Thyroid gland (tissue), 4 donors: ENCODE measurements around the gene SELENON. TPM values are rescaled to one million over a fixed set of nuclear protein-coding genes. Genes with fewer than 3 reads are reported as not detected.

Experiments
- DNase-seq, 2 donors: peaks; one replicate each; pipeline ENCODE4 v3.0.0-alpha.2; 2019
- H3K27ac ChIP-seq, 3 donors: fragments of 200-600 bp; sonication (generic); 1 replicate in 2 of 3; 2 replicates in 1 of 3; pipeline ENCODE4 v1.5.1; 2016 to 2019; ENCODE audit warnings: mild to moderate bottlenecking in 1 of 3, moderate library complexity in 1 of 3
- H3K27me3 ChIP-seq: fragments of 200-600 bp; sonication (generic); one replicate; pipeline ENCODE4 v1.5.1; 2019
- H3K36me3 ChIP-seq, 2 donors: fragments of 200-600 bp; sonication (generic); one replicate each; pipeline ENCODE4 v1.5.1; 2016 to 2019
- H3K4me1 ChIP-seq, 2 donors: fragments of 200-600 bp; sonication (generic); one replicate each; pipeline ENCODE4 v1.5.1; 2017 to 2019
- H3K4me3 ChIP-seq, 3 donors: fragments of 200-600 bp; sonication (generic); replicated peaks in 1 of 3; 1 replicate in 2 of 3; 2 replicates in 1 of 3; pipeline ENCODE4 v1.5.1; 2016; ENCODE audit warnings: mild to moderate bottlenecking in 1 of 3
- H3K9me3 ChIP-seq: fragments of 200-600 bp; sonication (generic); one replicate; pipeline ENCODE4 v1.5.1; 2017
- CTCF ChIP-seq, 6 experiments: fragments of 200-600 bp in 3 of 6; fragments of 450-650 bp in 3 of 6; sonication (generic) in 3 of 6; IDR thresholded peaks; one replicate each; pipeline ENCODE4 v1.5.1; 2016 to 2019; ENCODE audit warnings: antibody characterized with exemption in 6 of 6, mild to moderate bottlenecking in 2 of 6, inconsistent platforms in 1 of 6, moderate library complexity in 1 of 6
- POLR2A ChIP-seq, 2 donors: fragments of 450-650 bp; IDR thresholded peaks; one replicate each; pipeline ENCODE4 v1.6.1; 2017; ENCODE audit warnings: antibody characterized with exemption in 2 of 2, mild to moderate bottlenecking in 2 of 2, moderate library complexity in 1 of 2
- WGBS, 2 donors: methylation state at CpG; one replicate each; pipeline ENCODE4 v1.1.5; 2017; 5-methylcytosine and 5-hydroxymethylcytosine counted together
- intact Hi-C: fragments of 100-400 bp; cut with DNase I; formaldehyde crosslinking; loops from one replicate; pipeline ENCODE4 v1.15.1; 2023
- total RNA-seq, 4 donors: library from RNA; depleted of rRNA; stranded (reverse); fragments of >200 nt; gene quantifications; one replicate each; pipeline ENCODE4 v1.2.3, GENCODE V29; 2016

The SELENON gene
- total RNA-seq, 4 donors from 2014 or later = 31.2 to 58.2 (median 55.2) TPM

GRCh38 chr1:25831569-25832196 lies 31.7 kb downstream of the SELENON start:
- Histone ChIP-seq H3K27ac (no peak overlapping the region), H3K27me3 (no peaks in the 10 kb centered on the region), H3K4me1 (no peaks in the 10 kb centered on the region), H3K36me3 (peaks cover 64 to 75% of the 10 kb centered on the region in 2 donors), H3K4me3 (no peak overlapping the region), H3K9me3 (no peaks in the 10 kb centered on the region)
- 63% methylated on average over 5 of the region's 5 CpGs for WGBS, 2 donors
- TF ChIP-seq POLR2A (IDR thresholded peaks at IDR 0.05) = no peak
- TF ChIP-seq CTCF (IDR thresholded peaks at IDR 0.05) = no peak
- no peak for DNase-seq
- intact Hi-C loops = no loop called here

- 90 to 92% methylated on average over 6 of the region's 6 CpGs for WGBS, 2 donors
- no peaks in the 10 kb centered on the region for H3K9me3 ChIP-seq
- no peak overlapping the region for H3K4me3 ChIP-seq
- peaks cover 56 to 67% of the 10 kb centered on the region in 2 donors for H3K36me3 ChIP-seq
- DNase-seq = no peak
- intact Hi-C loops = no loop called here
- H3K27me3 ChIP-seq = no peaks in the 10 kb centered on the region
- H3K27ac ChIP-seq = no peak overlapping the region
- H3K4me1 ChIP-seq = no peaks in the 10 kb centered on the region
- TF ChIP-seq CTCF (IDR thresholded peaks at IDR 0.05) (no peak), POLR2A (IDR thresholded peaks at IDR 0.05) (no peak)
Observed at GRCh38 chr1:25832336-25833037, 32.5 kb downstream of the SELENON start.

- TF ChIP-seq POLR2A (IDR thresholded peaks at IDR 0.05) = no peak
- H3K4me1 ChIP-seq = no peaks in the 10 kb centered on the region
- H3K4me3 ChIP-seq = no peak overlapping the region
- no peak overlapping the region for H3K27ac ChIP-seq
- peaks cover 50 to 61% of the 10 kb centered on the region in 2 donors for H3K36me3 ChIP-seq
- no peak for DNase-seq
- no peaks in the 10 kb centered on the region for H3K27me3 ChIP-seq
- no peaks in the 10 kb centered on the region for H3K9me3 ChIP-seq
- WGBS, 2 donors = 95 to 99% methylated on average over 5 of the region's 5 CpGs
- intact Hi-C loops = no loop called here
Observed at GRCh38 chr1:25833158-25833557, 33.2 kb downstream of the SELENON start.

GRCh38 chr1:25834894-25835293 lies 34.9 kb downstream of the SELENON start:
- intact Hi-C loops = no loop called here
- Histone ChIP-seq H3K4me1 (no peaks in the 10 kb centered on the region), H3K27ac (no peak overlapping the region), H3K4me3 (no peak overlapping the region), H3K27me3 (no peaks in the 10 kb centered on the region), H3K36me3 (peaks cover 33 to 44% of the 10 kb centered on the region in 2 donors), H3K9me3 (no peaks in the 10 kb centered on the region)
- WGBS, 2 donors = 73 to 75% methylated on average over 3 of the region's 3 CpGs
- no peak for TF ChIP-seq POLR2A (IDR thresholded peaks at IDR 0.05)
- no peak for TF ChIP-seq CTCF (IDR thresholded peaks at IDR 0.05)
- DNase-seq = no peak

- Histone ChIP-seq H3K36me3 (peaks cover 18 to 26% of the 10 kb centered on the region in 2 donors), H3K27me3 (no peaks in the 10 kb centered on the region), H3K4me1 (no peaks in the 10 kb centered on the region), H3K9me3 (no peaks in the 10 kb centered on the region), H3K4me3 (no peak overlapping the region), H3K27ac (no peak overlapping the region)
- no peak for DNase-seq
- WGBS, 2 donors = 64 to 75% methylated on average over 3 of the region's 3 CpGs
- intact Hi-C loops = no loop called here
- no peak for TF ChIP-seq CTCF (IDR thresholded peaks at IDR 0.05)
- no peak for TF ChIP-seq POLR2A (IDR thresholded peaks at IDR 0.05)
Observed at GRCh38 chr1:25836695-25837094, 36.7 kb downstream of the SELENON start.
